Germinal center (tissue), 1 donor: ENCODE data around the gene RHNO1.
"Not testable (repeated sequence)": the region's sequence is repeated elsewhere in the genome, so short reads cannot be mapped to it uniquely, and the experiment has no call there.

Experiments
- DNase-seq: peaks from one replicate; pipeline ENCODE4 v3.0.0; 2012; ENCODE audit warnings: mixed read lengths, low spot score

The RHNO1 gene

GRCh38 chr12:2858944-2859421 is 18.0 kb upstream of the RHNO1 start:
- no peak for DNase-seq

DNA sequence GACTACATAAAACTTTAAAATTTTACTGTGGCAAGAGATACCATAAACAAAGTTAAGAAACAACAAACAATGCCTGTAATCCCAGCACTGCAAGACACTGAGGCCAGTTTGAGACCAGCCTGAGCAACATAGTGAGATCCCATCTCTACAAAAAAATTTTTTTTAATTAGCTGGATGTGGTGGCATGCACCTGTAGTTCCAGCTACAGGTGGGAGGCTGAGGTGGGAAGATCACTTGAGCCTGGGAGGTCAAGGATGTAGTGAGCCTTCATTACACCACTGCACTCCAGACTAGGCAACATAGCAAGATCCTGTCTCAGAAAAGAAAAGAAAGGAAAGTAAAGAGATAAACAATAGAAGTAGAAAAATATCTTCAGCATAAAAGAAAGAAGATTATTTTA is 16.9 kb upstream of the RHNO1 start:
- DNase-seq = no peak

DNA sequence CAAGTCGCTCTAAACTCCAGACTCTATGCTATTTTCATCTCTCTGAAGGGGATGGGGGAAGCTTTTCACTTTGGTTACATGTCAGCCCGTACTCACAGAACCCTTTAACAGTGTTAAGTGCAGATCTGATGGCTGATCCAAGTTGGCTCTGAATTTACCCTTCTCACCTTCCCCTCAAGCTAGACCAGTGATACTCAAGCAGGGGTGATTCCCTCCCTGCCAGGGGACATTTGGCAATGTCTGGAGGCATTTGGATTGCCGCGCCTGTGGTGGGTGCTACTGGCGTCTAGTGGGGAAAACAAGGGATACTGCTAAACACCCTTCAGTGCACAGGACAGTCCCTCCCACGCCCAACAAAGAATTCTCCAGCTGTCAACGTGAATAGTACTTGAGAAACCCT is 14.1 kb upstream of the RHNO1 start:
- DNase-seq = no peak

- not testable (repeated sequence) for DNase-seq
These were observed 13.6 kb upstream of the RHNO1 start for GRCh38 chr12:2863402-2863801.

GRCh38 chr12:2864198-2864597 is 12.8 kb upstream of the RHNO1 start:
- no peak for DNase-seq

DNA sequence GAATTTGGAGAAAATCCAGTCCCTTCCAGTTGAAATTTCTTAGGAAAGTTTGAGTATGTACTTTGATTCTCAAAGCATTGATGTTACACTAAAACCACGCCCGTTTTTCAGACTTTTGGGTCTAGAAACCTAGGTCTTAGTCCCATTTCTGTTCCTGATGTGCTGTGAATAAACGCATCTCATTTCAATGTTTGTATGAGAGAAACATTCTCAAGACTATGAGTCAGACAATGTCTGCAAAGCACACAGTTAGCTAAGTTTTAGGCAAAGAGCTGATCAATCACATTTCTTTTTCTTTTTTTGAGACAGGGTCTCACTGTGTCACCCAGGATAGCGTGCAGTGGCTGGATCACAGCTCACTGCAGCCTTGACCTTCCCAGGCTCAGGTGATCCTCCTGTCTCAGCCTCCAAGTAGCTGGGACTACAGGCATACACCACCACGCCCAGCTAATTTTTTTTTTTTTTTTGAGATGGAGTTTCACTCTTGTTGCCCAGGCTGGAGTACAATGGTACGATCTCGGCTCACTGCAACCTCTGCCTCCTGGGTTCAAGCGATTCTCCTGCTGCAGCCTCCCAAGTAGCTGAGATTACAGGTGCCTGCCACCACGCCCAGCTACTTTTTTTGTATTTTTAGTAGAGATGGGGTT is 7.9 kb upstream of the RHNO1 start:
- DNase-seq = not testable (repeated sequence)

DNA sequence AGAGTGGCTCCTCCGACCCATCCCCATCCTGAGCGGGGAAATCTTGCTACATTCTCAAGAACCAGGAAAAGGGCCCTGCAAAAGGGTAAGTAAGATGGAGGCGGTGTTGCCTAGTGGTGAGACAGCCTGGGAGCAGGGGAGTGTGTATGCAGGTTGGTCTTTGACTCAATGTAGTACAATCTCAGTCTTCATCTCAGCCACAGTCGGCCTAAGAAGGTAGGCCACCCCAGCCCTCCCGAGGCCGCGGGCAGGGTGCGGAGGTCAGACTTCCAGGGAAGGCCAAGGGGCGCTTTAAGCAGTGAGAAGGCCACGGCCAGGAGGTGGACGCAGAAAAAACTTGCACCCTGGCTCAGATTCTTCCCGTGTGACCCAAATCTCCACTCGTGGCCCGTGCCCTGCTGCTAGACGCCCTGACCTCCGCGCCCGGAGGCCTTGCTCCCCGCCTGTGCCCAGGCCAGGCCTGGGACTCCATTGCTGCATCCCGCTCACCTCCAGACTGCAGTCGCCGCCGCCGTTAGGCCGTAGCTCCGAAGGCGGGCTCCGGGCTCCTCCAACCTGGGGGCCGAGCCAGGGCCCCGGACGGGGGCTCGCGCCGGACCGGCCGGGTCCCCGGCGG is 484 bp upstream of the RHNO1 start:
- peak; percentile 39 for DNase-seq

DNA sequence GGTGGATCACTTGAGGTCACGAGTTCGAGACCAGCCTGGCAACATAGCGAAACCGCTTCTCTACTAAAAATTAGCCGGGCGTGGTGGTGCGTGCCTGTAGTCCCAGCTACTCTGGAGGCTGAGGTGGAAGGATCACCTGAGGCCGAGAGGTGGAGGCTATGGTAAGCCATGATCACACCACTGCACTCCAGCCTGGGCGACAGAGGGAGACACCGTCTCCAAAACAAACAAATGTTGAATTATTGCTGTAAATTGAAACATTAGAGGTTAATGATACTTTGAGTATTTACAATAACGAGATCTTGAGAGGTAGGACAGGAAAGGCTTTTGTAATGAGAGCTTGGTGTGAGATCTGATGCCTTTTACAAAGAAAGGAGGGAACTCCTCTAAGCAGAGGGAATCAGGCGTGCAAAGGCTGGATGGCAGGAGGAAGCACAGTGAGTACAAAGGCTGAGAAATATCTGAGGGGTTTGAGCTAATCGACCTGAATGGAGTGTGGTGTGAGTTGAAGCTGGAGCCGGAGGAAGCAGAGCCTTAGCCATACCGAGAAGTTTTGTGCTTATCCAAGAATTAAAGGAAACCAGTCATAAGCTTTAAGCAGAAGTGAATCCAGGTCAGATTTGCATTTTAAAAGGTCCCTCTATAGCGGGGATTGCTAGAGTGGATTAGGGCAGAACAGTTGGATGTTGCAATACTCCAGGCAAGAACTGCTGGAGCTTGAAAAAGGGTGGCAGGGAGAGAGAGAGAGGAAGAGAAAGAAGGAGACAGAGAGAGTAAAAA is 1.1 kb downstream of the RHNO1 start:
- peak; percentile 65 for DNase-seq

GRCh38 chr12:2879853-2880252 is 2.8 kb downstream of the RHNO1 start:
- no peak for DNase-seq

- DNase-seq = no peak
These were observed 7.8 kb downstream of the RHNO1 start for GRCh38 chr12:2884810-2885209.

DNA sequence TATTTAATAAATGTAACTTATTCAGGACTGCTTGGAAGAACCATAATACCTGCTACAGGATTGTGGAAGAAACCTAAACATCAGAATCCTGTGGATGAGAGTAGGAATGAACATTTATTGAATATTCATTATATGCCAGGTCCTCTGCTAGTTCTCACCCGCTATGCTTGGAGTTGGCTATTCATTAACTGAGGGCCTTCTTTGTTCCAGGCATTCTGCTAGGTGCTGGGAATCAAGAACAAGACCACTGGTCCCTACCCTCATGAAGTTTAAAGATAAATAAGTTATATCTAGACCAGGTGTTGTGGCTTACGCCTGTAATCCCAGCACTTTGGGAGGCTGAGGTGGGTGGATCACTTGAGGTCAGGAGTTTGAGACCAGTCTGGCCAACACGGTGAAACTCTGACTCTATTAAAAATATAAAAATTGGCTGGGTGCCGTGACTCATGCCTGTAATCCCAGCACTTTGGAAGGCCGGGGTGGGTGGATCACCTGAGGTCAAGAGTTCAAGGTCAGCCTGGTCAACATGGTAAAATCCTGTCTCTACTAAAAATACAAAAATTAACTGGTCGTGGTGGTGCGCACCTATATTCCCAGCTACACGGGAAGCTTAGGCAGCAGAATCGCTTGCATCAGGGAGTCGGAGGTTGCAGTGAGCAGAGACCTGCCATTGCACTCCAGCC is 9.9 kb downstream of the RHNO1 start:
- DNase-seq = no peak

GRCh38 chr12:2890001-2890387 is 13.0 kb downstream of the RHNO1 start:
- no peak for DNase-seq

DNA sequence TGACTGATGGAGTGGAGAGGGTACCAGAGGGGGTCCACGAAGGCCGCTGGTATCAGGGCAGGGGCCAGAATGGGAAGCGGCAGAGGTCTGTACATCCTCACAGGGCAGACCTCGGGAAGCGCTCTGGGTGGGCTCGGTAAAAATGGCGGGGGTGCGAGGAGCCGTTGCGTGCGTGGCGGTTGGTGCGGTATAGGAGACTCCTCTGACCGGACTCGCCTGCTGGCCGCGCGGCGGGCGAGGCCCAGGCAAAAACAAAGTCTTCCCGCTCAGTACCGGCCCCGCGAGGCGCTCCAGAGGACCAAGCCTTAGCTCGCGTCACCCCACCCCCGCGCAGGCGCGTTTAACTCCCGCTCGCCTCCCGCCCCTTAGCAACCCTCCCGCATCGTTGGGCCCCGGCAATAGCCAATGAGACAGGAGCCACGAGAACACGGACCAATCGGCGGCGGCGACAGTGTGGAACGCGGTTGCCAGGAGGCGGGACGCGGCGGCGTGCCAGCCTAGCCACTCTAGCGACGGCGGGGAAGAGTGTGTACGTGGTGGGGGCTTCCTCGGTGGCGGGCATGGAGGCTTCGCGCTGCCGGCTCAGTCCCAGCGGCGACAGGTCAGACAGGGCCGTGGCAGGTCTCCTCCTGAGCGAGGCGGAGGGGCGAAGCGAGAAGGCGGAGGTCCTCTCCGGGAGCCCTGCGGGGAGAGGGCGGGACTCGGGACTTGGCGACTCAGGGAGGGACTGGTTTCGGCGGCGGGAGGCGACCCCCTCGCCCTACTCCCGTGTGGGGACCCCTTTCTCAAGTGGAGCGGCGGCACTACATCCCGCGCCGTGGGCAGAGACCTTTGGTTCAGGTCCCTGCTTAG is 13.6 kb downstream of the RHNO1 start, which contains the start of gene TULP3:
TULP3 (plus strand) TSS at position 504 of the 852 bp plus-strand sequence; CDS start at position 561, 57 bp downstream.
- peak; percentile 97 for DNase-seq

DNA sequence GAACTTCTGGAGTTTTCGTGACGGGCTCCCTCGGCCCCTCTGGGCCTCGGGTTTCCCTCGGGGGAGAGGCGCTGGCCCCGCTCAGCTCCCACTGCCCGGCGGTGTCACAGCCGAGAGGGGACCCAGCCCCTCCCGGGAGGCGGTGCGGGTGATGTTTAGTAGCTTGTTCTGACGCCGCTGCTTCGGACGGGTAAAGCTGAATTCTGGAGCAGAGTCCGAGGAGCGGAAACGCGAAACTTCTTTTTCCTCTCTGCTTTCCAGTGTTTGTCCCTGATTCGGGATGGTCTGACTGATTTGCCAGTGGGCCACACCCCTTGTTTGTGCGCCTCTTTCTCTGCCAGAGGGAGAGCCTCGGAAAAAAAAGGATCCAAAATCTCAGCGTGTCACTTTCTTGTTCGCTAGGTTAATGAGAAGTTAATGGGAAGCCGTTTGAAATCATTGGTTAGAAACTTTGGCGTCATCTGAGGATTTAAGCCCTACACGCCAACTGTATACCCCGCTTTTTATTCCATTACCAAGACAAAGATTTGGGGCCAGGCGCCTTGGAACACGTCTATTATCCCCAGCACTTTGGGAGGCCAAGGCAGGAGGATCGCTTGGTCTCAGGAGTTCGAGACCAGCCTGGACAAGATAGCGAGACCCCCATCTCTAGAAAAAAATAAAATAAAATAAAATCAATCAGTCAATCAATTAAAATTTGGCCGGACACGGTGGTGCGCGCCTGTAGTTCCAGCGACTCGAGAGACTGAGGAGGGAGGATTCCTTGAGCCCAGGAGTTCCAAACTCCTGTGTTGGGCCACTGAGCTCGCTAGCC is 14.4 kb downstream of the RHNO1 start:
- DNase-seq = peak; percentile 22

GRCh38 chr12:2892246-2892645 is 15.2 kb downstream of the RHNO1 start:
- DNase-seq = no peak

DNA sequence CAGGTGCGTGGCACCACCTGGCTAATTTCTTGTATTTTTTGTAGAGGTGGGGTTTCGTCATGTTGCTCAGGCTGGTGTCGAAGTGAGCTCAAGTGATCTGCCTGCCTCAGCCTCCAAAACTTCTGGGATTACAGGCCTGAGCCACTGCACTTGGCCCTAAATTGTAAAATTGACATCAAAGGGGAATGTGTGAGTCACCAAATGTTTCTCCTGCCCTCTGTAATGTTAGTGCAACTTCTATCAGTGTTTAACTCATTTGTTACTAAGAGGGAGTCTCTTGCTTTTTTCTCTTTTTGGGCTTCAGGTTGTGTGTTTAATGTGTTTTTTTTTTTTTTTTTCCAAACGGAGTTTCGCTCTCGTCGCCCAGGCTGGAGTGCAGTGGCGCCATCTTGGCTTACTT is 16.0 kb downstream of the RHNO1 start:
- no peak for DNase-seq

- DNase-seq = no peak
These were observed 18.0 kb downstream of the RHNO1 start for GRCh38 chr12:2895051-2895451.

GRCh38 chr12:2895511-2895910 is 18.5 kb downstream of the RHNO1 start:
- no peak for DNase-seq

GRCh38 chr12:2897418-2897817 is 20.4 kb downstream of the RHNO1 start:
- no peak for DNase-seq

GRCh38 chr12:2900642-2901041 is 23.6 kb downstream of the RHNO1 start:
- DNase-seq = no peak
